HG02623 (cell line): Measurements from ENCODE around the gene SLC22A17.
"Not testable (repeated sequence)": the region's sequence is repeated elsewhere in the genome, so short reads cannot be mapped to it uniquely, and the experiment has no call there.

ENCODE experiments used
- ATAC-seq: cut with Tn5 transposase; IDR thresholded peaks from one replicate; pipeline ENCODE4 v1.9.1; 2021; ENCODE audit warnings: moderate library complexity; ENCODE audit not compliant: unreplicated experiment

The SLC22A17 gene

GRCh38 chr14:23352506-23353432 is at the start of gene SLC22A17:
Gene SLC22A17, minus strand, starts transcription at chr14:23352887.
- no peak for ATAC-seq

- no peak for ATAC-seq
These were observed 48.6 kb upstream of the SLC22A17 start for GRCh38 chr14:23401291-23401690.

- not testable (repeated sequence) for ATAC-seq
These were observed 47.9 kb upstream of the SLC22A17 start for GRCh38 chr14:23400496-23401149.

GRCh38 chr14:23399591-23399990 is 46.9 kb upstream of the SLC22A17 start:
- ATAC-seq = no peak

GRCh38 chr14:23399136-23399535 is 46.4 kb upstream of the SLC22A17 start:
- no peak for ATAC-seq

GRCh38 chr14:23398348-23398747 is 45.7 kb upstream of the SLC22A17 start:
- no peak for ATAC-seq

- no peak for ATAC-seq
These were observed 44.2 kb upstream of the SLC22A17 start for GRCh38 chr14:23396781-23397407.

GRCh38 chr14:23396126-23396525 is 43.4 kb upstream of the SLC22A17 start:
- no peak for ATAC-seq

GRCh38 chr14:23392613-23393012 is 39.9 kb upstream of the SLC22A17 start:
- no peak for ATAC-seq

- ATAC-seq = not testable (repeated sequence)
These were observed 37.2 kb upstream of the SLC22A17 start for GRCh38 chr14:23389871-23390270.

GRCh38 chr14:23389396-23389795 is 36.7 kb upstream of the SLC22A17 start:
- ATAC-seq = no peak

- no peak for ATAC-seq
These were observed 36.3 kb upstream of the SLC22A17 start for GRCh38 chr14:23388996-23389395.

GRCh38 chr14:23387916-23388882 is 35.5 kb upstream of the SLC22A17 start:
- no peak for ATAC-seq

GRCh38 chr14:23386999-23387398 is 34.3 kb upstream of the SLC22A17 start:
- no peak for ATAC-seq

GRCh38 chr14:23386266-23386657 is 33.6 kb upstream of the SLC22A17 start:
- not testable (repeated sequence) for ATAC-seq

GRCh38 chr14:23385642-23386265 is 33.1 kb upstream of the SLC22A17 start:
- ATAC-seq = no peak

- ATAC-seq = no peak
These were observed 32.6 kb upstream of the SLC22A17 start for GRCh38 chr14:23385244-23385641.

- ATAC-seq = no peak
These were observed 31.8 kb upstream of the SLC22A17 start for GRCh38 chr14:23384364-23385080.

GRCh38 chr14:23382731-23383440 is 30.2 kb upstream of the SLC22A17 start:
- ATAC-seq = no peak
